IMR-90 (cell line): ENCODE measurements around the gene CTDP1.
A peak's percentile ranks its signal among the peaks of the same experiment; 100 is the strongest.

Experiments
- BHLHE40 ChIP-seq: fragments of 150-350 bp; IDR thresholded peaks from 2 replicates; pipeline ENCODE4 v1.6.1; 2016; ENCODE audit warnings: mild to moderate bottlenecking, low read depth, low read length
- CEBPB ChIP-seq: IDR thresholded peaks from 2 replicates; pipeline ENCODE4 v1.6.1; 2012; ENCODE audit warnings: low read depth, low read length, improper control_type of control experiment
- CHD1 ChIP-seq: IDR thresholded peaks from 2 replicates; pipeline ENCODE4 v1.6.1; 2012; ENCODE audit warnings: low read depth, low read length, improper control_type of control experiment
- POLR2A ChIP-seq: IDR thresholded peaks from 2 replicates; pipeline ENCODE4 v1.6.1; 2012; ENCODE audit warnings: mild to moderate bottlenecking, low read depth, low read length
- RFX5 ChIP-seq: IDR thresholded peaks from 2 replicates; pipeline ENCODE4 v1.8.0; 2012; ENCODE audit warnings: low read depth, mild to moderate bottlenecking, low read length, moderate library complexity
- TF ChIP-seq, protein P1 (sequence below): conservative IDR thresholded peaks from 2 replicates; pipeline ENCODE4 v1.5.1; 2012; ENCODE audit warnings: mild to moderate bottlenecking, low read depth, low read length, improper control_type of control experiment
- TF ChIP-seq, protein P2 (sequence below): fragments of 150-350 bp; IDR thresholded peaks from 2 replicates; pipeline ENCODE4 v1.6.1; 2016; ENCODE audit warnings: low read depth, mild to moderate bottlenecking, low read length, moderate library complexity, borderline replicate concordance
- TF ChIP-seq, protein P3 (sequence below): fragments of 150-350 bp; IDR thresholded peaks from 2 replicates; pipeline ENCODE4 v1.6.1; 2017; ENCODE audit warnings: mild to moderate bottlenecking, antibody characterized with exemption, low read length, low read depth

DNA sequence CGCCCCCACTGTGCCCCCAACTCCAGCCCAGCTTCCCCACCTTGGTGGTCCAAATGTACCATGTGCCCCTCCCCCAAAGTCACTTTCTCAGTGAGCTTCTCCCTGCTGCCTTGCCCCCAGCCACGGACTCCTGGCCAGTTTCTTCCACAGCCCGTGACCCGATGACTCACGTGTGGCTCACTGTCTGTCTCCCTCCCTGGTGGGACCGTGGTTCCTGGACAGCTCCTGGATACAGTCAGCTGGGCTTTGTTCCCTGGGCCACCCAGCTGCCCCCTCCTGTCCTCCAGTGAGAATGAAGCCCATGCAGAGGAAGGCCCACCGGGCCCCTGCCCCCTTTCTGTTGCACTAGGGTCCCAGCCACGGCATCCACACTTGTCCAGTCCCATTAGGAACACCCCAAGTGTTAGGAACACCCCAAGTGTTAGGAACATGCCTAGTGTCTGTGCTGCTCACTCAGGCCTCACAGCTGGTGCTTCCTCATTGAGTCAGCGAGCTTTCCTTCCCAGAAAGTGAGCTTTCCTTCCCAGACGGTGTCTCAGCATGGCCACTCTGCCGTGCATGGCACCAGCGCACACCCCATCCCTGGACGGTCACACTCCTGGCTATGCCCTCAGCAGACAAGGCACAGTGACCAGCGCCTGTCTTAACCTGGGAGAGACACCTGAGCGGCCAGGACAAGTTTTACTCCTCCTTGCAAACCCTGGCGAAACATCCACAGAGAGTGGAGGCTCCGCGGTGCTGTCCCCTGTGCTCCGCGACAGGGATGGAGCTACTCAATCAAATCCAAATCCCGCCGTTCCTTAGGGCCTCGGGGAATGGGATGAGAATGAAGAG is 44.8 kb upstream of the CTDP1 start:
- TF ChIP-seq, protein P1, sequence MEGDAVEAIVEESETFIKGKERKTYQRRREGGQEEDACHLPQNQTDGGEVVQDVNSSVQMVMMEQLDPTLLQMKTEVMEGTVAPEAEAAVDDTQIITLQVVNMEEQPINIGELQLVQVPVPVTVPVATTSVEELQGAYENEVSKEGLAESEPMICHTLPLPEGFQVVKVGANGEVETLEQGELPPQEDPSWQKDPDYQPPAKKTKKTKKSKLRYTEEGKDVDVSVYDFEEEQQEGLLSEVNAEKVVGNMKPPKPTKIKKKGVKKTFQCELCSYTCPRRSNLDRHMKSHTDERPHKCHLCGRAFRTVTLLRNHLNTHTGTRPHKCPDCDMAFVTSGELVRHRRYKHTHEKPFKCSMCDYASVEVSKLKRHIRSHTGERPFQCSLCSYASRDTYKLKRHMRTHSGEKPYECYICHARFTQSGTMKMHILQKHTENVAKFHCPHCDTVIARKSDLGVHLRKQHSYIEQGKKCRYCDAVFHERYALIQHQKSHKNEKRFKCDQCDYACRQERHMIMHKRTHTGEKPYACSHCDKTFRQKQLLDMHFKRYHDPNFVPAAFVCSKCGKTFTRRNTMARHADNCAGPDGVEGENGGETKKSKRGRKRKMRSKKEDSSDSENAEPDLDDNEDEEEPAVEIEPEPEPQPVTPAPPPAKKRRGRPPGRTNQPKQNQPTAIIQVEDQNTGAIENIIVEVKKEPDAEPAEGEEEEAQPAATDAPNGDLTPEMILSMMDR: no peak
- TF ChIP-seq CHD1: no peak
- TF ChIP-seq POLR2A: no peak
- no peak for TF ChIP-seq RFX5
- TF ChIP-seq, protein P2, sequence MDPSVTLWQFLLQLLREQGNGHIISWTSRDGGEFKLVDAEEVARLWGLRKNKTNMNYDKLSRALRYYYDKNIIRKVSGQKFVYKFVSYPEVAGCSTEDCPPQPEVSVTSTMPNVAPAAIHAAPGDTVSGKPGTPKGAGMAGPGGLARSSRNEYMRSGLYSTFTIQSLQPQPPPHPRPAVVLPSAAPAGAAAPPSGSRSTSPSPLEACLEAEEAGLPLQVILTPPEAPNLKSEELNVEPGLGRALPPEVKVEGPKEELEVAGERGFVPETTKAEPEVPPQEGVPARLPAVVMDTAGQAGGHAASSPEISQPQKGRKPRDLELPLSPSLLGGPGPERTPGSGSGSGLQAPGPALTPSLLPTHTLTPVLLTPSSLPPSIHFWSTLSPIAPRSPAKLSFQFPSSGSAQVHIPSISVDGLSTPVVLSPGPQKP: no peak
- no peak for TF ChIP-seq CEBPB
- TF ChIP-seq, protein P3, sequence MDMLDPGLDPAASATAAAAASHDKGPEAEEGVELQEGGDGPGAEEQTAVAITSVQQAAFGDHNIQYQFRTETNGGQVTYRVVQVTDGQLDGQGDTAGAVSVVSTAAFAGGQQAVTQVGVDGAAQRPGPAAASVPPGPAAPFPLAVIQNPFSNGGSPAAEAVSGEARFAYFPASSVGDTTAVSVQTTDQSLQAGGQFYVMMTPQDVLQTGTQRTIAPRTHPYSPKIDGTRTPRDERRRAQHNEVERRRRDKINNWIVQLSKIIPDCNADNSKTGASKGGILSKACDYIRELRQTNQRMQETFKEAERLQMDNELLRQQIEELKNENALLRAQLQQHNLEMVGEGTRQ: no peak; the same call in 1 of the 2 replicates
- TF ChIP-seq BHLHE40: peak; percentile 35; the same call in 1 of the 2 replicates
